Activated naive CD4-positive, alpha-beta T cell treated with anti-CD3 and anti-CD28 coated beads, Interleukin-2, amount 50 U/mL, for 72 hours (primary cell): Measurements from ENCODE around the gene SELENON. TPM values are rescaled to one million over a fixed set of nuclear protein-coding genes. Genes with fewer than 3 reads are reported as not detected.

Source experiments
- ATAC-seq, 2 donors: fragments of 150-1000 bp; cut with Tn5 transposase; 2 replicates each; pipeline ENCODE4 v1.10.0; 2021; ENCODE audit warnings: mild to moderate bottlenecking in 2 of 2, moderate library complexity in 2 of 2
- DNase-seq, 2 donors: peaks; one replicate each; pipeline ENCODE4 v3.0.0; 2021 to 2022; ENCODE audit warnings: low spot score in 2 of 2
- H3K27ac Mint-ChIP-seq, 2 donors: one replicate each; pipeline ENCODE4 v1.8.0; 2022; ENCODE audit warnings: mild to moderate bottlenecking in 2 of 2, mixed read lengths in 2 of 2
- H3K36me3 Mint-ChIP-seq, 2 donors: one replicate each; pipeline ENCODE4 v1.8.0; 2022; ENCODE audit warnings: mixed read lengths in 2 of 2
- H3K9me3 Mint-ChIP-seq, 2 donors: one replicate each; pipeline ENCODE4 v1.8.0; 2022; ENCODE audit warnings: mixed read lengths in 2 of 2
- total RNA-seq, 2 donors: library from RNA; stranded (reverse); gene quantifications; one replicate each; pipeline ENCODE4 v1.2.3, GENCODE V29; 2022

SELENON gene
- total RNA-seq, 2 donors from 2014 or later = 13.5 to 34.9 TPM

GRCh38 chr1:25858906-25859789, 59.2 kb downstream of the SELENON start, which contains the start of gene AUNIP:
TSS of gene AUNIP (minus strand) at chr1:25859457. CDS start at chr1:25859357, 100 bp downstream.
- DNase-seq (peak; percentile 91 to 97), ATAC-seq (peak; percentile 93 to 96)
- H3K27ac Mint-ChIP-seq = peak within 1 kb of the TSS; percentile 89 to 95
- H3K36me3 Mint-ChIP-seq = peaks cover 14 to 15% of the 10 kb centered on the region in 2 donors
- H3K9me3 Mint-ChIP-seq = no peaks in the 10 kb centered on the region

DNA sequence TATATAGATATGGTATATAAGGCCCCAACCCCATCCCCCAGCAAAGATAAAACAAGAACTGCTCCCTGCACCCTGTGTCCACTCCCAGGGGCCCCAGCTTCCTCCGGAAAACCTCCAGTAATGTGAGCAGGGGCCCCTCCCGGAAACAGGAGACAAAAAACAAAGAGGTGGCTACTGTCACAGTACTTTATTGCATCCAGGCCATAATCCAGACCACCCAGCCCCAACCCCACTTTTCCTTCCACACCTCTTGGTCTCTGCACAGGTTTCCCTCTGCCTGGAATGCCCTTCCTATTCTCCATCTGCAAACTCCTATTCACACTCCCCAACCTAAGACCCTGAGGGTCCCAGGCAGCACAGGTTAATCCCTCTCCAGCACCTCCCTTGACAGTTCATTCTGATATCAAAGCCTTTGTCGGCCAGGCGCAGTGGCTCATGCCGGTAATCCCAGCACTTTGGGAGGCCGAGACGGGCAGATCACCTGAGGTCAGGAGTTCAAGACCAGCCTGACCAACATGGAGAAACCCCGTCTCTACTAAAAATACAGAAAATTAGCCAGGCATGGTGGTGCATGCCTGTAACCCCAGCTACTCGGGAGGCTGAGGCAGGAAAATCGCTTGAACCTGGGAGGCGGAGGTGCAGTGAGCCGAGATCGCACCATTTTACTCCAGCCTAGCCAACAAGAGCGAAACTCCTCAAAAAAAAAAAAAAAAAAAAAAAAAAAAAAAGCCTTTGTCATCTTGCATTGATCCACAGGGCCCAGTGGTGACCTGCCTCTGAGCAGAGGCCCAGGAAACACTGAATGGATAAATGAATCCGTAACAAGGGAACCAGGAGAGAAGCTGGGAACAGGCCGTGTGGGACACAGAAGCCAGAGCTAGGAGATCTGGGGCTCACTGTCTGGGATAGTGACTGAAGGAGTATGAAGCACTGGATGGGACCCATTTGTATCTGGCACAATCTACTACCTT, 61.6 kb downstream of the SELENON start:
- ATAC-seq = no peak
- Mint-ChIP-seq H3K27ac (no peak overlapping the region), H3K9me3 (no peaks in the 10 kb centered on the region), H3K36me3 (peaks cover 14 to 15% of the 10 kb centered on the region in 2 donors)
- no peak for DNase-seq

DNA sequence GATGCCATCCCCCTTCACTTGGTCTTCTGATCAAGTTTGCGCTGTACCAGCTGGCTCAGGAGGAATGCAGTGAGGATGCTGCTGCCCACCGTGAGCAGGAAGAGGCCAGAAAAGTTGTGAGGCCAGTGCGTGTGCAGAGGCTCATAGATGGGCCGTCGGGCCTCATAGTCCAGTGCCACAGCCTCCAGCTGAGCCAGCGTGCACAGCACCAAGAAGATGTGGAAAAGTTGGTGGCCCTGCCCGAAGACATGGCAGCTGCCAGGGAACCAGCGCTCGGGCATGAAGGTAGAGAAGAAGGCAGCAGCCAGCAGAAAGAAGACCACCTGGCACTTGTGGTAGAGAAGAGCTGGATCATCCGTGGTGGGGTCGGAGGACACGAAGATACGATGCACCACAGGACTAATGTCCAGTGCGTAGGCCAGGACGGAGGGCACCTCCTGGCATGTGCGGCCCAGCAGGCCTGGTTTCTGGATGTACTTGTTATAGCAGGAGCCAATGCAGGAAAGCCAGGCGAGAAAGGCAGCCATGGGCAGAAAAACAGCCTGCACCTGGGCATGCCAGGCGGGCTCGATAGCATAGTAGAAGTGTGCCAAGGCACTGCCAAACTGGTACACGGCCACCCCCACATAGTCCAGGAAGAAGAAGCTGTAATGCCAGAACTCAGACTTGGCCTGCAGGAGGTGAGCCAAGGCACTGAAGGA, 62.9 kb downstream of the SELENON start:
- Mint-ChIP-seq H3K36me3 (peaks cover 14 to 15% of the 10 kb centered on the region in 2 donors), H3K27ac (peak overlapping the region in 1 of 2 donors; percentile 93), H3K9me3 (no peaks in the 10 kb centered on the region)
- DNase-seq = no peak
- ATAC-seq = no peak

DNA sequence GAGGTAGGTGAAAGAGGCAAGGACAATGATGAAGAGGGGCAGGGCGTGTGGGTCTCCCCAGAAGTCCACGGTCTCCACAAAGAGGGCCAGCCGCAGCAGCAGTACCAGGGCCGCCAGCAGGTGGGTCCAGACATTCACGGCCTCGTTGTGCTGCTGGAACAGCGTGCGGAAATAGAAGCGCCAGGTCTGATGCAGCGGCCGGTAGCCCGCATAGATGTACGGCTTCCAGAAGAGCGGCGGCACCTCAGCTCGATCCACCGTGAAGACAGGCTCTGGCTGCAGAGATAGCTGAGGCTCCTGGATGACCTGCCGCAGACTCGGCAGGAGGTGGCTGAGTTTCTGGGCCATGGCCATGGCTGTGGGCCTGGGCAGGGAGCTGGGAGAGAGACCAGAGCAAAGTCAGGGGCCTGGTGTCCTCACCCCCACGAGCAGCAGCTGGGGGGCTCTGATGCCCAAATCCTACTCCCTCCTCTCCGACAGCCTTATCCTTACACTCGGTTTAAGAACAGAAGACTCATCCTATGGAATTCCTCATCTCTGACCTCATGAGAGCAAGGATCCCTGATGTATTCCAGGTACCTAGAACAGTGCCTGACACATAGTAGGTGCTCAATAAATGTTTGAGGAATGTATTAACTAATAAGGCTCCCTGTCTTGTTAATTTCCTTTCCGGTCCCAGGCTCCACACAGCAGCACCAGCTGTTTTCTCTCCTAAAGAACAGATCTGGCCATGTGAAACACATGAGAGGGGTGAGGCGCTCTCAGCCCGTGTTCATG, 63.7 kb downstream of the SELENON start:
- Mint-ChIP-seq H3K36me3 (peaks cover 9 to 13% of the 10 kb centered on the region in 2 donors), H3K27ac (no peak overlapping the region), H3K9me3 (no peaks in the 10 kb centered on the region)
- DNase-seq = no peak
- ATAC-seq = no peak

DNA sequence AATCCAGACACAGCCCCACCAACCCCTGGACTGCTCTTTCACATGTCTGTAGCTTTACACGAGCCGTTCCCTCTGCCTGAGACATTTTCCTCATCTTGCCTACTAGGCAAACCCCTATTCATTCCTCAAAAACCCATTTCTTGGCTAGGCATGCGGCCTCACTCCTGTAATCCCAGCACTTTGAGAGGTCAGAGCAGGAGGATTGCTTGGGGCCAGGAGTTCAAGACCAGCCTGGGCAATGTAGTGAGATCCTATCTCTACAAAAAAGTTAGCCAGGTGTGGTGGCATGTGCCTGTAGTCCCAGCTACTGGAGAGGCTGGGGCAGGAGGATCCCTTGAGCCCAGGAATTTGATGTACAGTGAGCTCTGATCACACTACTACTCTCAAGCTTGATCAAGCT, 64.4 kb downstream of the SELENON start:
- Mint-ChIP-seq H3K27ac (peak overlapping the region in 1 of 2 donors; percentile 48), H3K36me3 (peaks cover 4 to 8% of the 10 kb centered on the region in 2 donors), H3K9me3 (no peaks in the 10 kb centered on the region)
- no peak for DNase-seq
- ATAC-seq = no peak

- ATAC-seq (no peak), DNase-seq (no peak)
- Mint-ChIP-seq H3K27ac (no peak overlapping the region), H3K9me3 (no peaks in the 10 kb centered on the region), H3K36me3 (peaks cover 4 to 8% of the 10 kb centered on the region in 2 donors)
These were observed 66.3 kb downstream of the SELENON start for GRCh38 chr1:25866288-25866687.

DNA sequence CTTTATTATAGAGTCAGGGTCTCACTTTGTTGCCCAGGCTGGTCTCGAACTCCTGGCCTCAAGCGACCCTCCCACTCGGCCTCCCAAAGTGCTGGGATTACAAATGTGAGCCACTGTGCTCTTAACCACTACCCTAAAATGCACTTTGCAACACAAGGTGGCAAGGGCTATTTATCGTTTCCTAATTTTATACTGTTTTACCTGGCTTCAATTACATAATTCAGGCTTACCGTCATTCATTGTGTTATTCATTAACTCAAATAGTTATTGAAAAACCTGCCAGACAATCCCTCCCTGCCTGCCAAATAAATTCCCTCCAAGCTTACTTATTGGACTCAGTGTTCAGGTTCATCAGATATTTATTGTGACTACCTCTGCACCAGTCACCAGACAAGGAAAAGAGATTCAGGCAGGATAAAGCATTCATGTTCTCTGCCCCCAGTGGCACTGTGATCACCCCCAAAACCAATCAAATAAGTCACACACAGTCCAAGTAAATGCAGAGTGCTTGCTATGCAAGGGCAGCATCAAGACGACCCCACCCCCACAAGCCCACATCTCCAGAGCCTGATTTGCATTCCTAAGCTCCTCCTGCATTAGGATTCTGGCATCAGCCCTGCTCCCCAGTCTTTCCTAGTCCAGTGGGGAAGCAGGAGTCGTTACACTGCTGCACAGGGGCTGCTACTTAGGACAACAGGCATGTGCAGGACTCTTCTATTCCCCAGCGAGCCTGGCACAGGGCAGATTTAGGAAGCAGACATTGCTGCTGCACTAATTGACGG, 67.4 kb downstream of the SELENON start:
- DNase-seq = peak in 1 of 2 donors; percentile 26
- Mint-ChIP-seq H3K27ac (no peak overlapping the region), H3K36me3 (peaks cover 4 to 8% of the 10 kb centered on the region in 2 donors), H3K9me3 (no peaks in the 10 kb centered on the region)
- ATAC-seq = no peak

Other genes starting within 250 kb of the SELENON start
- gene MAN1C1, start 183.4 kb upstream of the SELENON start, total RNA-seq = 10 to 100 TPM in 1 of 2 donors, 1 to 10 TPM in 1; 8.8 to 15.3 TPM
- 10 to 100 TPM; 42.6 to 43.9 TPM for gene MTFR1L, start 19.8 kb downstream of the SELENON start, total RNA-seq
- gene AUNIP, start 59.3 kb downstream of the SELENON start, total RNA-seq = 10 to 100 TPM in 1 of 2 donors, 1 to 10 TPM in 1; 8.6 to 10.6 TPM
- gene PAQR7, start 75.5 kb downstream of the SELENON start, total RNA-seq = 1 to 10 TPM; 4.7 to 9.8 TPM
- gene STMN1, start 106.2 kb downstream of the SELENON start, total RNA-seq = 100 to 1,000 TPM; 495 to 786 TPM
- 1 to 10 TPM; 8.7 to 9.5 TPM for gene PAFAH2, start 197.9 kb downstream of the SELENON start, total RNA-seq
- gene EXTL1, start 221.6 kb downstream of the SELENON start, total RNA-seq = not detected
- gene SLC30A2, start 245.9 kb downstream of the SELENON start, total RNA-seq = not detected